ENCODE measurements around the gene GREB1. TPM values are rescaled to one million over a fixed set of nuclear protein-coding genes. Genes with fewer than 3 reads are reported as not detected.

Gene GREB1
- total and polyA plus RNA-seq, 2 donors (not counting 1 experiment from before 2014, with no cell fraction given) = 0.04 to 0.39 TPM

DNA sequence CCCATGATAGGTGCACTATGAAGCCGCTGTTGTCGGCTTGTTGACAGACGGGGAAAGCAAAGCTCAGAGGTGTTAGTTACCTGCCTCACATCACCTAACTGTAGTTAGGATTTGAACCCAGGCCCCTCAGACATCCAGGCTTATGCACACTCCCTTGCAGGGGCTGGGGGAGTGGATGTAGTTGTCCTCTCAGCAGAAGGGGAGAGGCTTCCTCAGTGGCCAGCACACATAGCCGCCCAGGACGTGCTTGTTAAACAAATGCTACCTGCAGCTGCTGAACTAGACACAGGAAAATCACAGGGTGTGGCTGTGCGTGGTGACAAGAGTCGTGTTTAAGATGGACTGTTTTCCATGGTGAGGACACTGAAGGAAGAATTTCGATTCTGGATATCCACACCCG, 39.2 kb downstream of the GREB1 start:
- H3K27ac Mint-ChIP-seq = no peak overlapping the region
- H3K4me1 Mint-ChIP-seq = no peaks in the 10 kb centered on the region
- ChIA-PET POLR2A (no interaction called here), CTCF (no interaction called here)
- H3K4me3 ChIP-seq (ENCODE audit: control extremely low read depth in 1 of 5, extremely low read depth in 1 of 5, insufficient read depth in 1 of 5, low read depth in 2 of 5, low read length in 4 of 5) = no peak overlapping the region
- TF ChIP-seq EZH2 (IDR thresholded peaks at IDR 0.05; ENCODE audit: borderline replicate concordance, insufficient read depth, low read depth, low read length, poor library complexity, severe bottlenecking) = no peak
- TF ChIP-seq, protein P1, sequence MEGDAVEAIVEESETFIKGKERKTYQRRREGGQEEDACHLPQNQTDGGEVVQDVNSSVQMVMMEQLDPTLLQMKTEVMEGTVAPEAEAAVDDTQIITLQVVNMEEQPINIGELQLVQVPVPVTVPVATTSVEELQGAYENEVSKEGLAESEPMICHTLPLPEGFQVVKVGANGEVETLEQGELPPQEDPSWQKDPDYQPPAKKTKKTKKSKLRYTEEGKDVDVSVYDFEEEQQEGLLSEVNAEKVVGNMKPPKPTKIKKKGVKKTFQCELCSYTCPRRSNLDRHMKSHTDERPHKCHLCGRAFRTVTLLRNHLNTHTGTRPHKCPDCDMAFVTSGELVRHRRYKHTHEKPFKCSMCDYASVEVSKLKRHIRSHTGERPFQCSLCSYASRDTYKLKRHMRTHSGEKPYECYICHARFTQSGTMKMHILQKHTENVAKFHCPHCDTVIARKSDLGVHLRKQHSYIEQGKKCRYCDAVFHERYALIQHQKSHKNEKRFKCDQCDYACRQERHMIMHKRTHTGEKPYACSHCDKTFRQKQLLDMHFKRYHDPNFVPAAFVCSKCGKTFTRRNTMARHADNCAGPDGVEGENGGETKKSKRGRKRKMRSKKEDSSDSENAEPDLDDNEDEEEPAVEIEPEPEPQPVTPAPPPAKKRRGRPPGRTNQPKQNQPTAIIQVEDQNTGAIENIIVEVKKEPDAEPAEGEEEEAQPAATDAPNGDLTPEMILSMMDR (IDR thresholded peaks at IDR 0.05) = no peak
- no peak overlapping the region for H3K9ac ChIP-seq (ENCODE audit: low read length)
- WGBS (ENCODE audit: insufficient coverage) = 91% methylated on average over 5 of the region's 9 CpGs
- no peak for ATAC-seq (ENCODE audit: low read depth)
- no peaks in the 10 kb centered on the region for H3K79me2 ChIP-seq (ENCODE audit: control insufficient read depth, insufficient read depth, low read length)
- no peaks in the 10 kb centered on the region for H3K4me1 ChIP-seq (ENCODE audit: control insufficient read depth in 2 of 2, insufficient read depth in 2 of 2, low read length in 2 of 2)
- DNase-seq = no peak
- intact Hi-C loops (cut with micrococcal nuclease) = no loop called here
- no peak overlapping the region for H2AFZ ChIP-seq (ENCODE audit: insufficient read depth, low read depth, low read length, poor library complexity, severe bottlenecking)
- H3K36me3 ChIP-seq (replicated peaks in 1 of 2; ENCODE audit: control extremely low read depth in 1 of 2, control insufficient read depth in 1 of 2, extremely low read depth in 1 of 2, insufficient read depth in 2 of 2, low read length in 1 of 2) = no peaks in the 10 kb centered on the region
- no peak overlapping the region for H3K27ac ChIP-seq (ENCODE audit: low read length in 2 of 2)
- peaks cover 0 to 3% (median 0%) of the 10 kb centered on the region in 4 experiments for H3K27me3 ChIP-seq (replicated peaks in 1 of 4; ENCODE audit: control extremely low read depth in 1 of 4, control insufficient read depth in 3 of 4, insufficient read depth in 4 of 4, low read length in 3 of 4)
- H4K20me1 ChIP-seq (ENCODE audit: control insufficient read depth, insufficient read depth, low read length, poor library complexity, severe bottlenecking) = no peaks in the 10 kb centered on the region
- no peaks in the 10 kb centered on the region for H3K9me3 ChIP-seq (ENCODE audit: control extremely low read depth in 1 of 3, control insufficient read depth in 2 of 3, insufficient read depth in 1 of 3, low read length in 2 of 3)
- no peak overlapping the region for H3K4me3 Mint-ChIP-seq
- H3K4me2 ChIP-seq (replicated peaks; ENCODE audit: low read depth, low read length, poor library complexity, severe bottlenecking) = no peak overlapping the region
- peaks cover 5% of the 10 kb centered on the region for H3K27me3 Mint-ChIP-seq
- no peaks in the 10 kb centered on the region for H3K9me3 Mint-ChIP-seq (ENCODE audit: insufficient read depth)

DNA sequence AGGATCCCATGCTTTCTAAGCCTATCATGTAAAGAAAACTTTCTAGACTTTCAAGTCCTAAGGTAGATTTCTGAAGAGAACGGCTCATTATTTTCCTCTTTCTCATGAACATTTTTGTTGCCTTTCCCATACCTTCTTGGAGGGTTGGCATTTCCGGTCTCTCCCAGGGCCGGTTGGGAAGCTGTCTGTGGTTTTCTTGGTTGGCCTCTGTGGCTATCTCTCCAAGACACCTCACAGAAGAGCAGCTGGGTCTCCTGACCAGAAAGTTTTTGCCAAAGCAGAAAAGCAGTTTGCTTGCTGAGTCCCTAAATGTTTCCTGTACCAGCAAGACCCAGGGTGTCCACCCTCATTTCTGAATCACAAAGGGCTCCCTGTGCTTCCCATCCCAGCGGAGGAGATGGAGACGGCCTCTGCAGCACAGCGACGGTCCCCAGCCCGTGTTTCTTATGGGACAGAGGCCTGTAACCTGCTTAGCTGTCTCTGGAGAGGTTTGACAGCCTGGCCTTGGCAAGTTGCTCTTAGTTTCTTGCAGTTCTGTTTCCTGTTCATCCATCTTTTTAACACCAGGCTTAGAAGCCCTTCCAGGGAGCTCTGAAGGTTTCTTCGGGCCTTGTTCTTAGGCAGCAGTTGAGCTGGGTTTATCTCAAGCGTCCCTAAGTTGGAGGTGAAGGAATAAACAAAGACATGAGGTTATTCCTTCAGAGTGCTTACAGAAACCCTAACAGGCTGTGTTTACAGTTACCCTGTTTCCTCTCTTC, 39.8 kb downstream of the GREB1 start:
- 95% methylated on average over 5 of the region's 10 CpGs for WGBS (ENCODE audit: insufficient coverage)
- POLR2A ChIA-PET = no interaction called here

More for the DNA sequence above, 39.8 kb downstream of the GREB1 start:
- Histone ChIP-seq H3K4me3 (ENCODE audit: control extremely low read depth in 1 of 5, extremely low read depth in 1 of 5, insufficient read depth in 1 of 5, low read depth in 2 of 5, low read length in 4 of 5) (no peak overlapping the region), H2AFZ (ENCODE audit: insufficient read depth, low read depth, low read length, poor library complexity, severe bottlenecking) (no peak overlapping the region), H3K4me1 (ENCODE audit: control insufficient read depth in 2 of 2, insufficient read depth in 2 of 2, low read length in 2 of 2) (no peaks in the 10 kb centered on the region), H3K9me3 (ENCODE audit: control extremely low read depth in 1 of 3, control insufficient read depth in 2 of 3, insufficient read depth in 1 of 3, low read length in 2 of 3) (no peaks in the 10 kb centered on the region), H3K79me2 (ENCODE audit: control insufficient read depth, insufficient read depth, low read length) (no peaks in the 10 kb centered on the region), H3K36me3 (replicated peaks in 1 of 2; ENCODE audit: control extremely low read depth in 1 of 2, control insufficient read depth in 1 of 2, extremely low read depth in 1 of 2, insufficient read depth in 2 of 2, low read length in 1 of 2) (no peaks in the 10 kb centered on the region), H4K20me1 (ENCODE audit: control insufficient read depth, insufficient read depth, low read length, poor library complexity, severe bottlenecking) (no peaks in the 10 kb centered on the region), H3K27me3 (replicated peaks in 1 of 4; ENCODE audit: control extremely low read depth in 1 of 4, control insufficient read depth in 3 of 4, insufficient read depth in 4 of 4, low read length in 3 of 4) (peaks cover 0 to 4% (median 0%) of the 10 kb centered on the region in 4 experiments), H3K4me2 (replicated peaks; ENCODE audit: low read depth, low read length, poor library complexity, severe bottlenecking) (no peak overlapping the region), H3K27ac (ENCODE audit: low read length in 2 of 2) (no peak overlapping the region), H3K9ac (ENCODE audit: low read length) (no peak overlapping the region)
- no peaks in the 10 kb centered on the region for H3K9me3 Mint-ChIP-seq (ENCODE audit: insufficient read depth)
- H3K4me3 Mint-ChIP-seq = no peak overlapping the region
- H3K4me1 Mint-ChIP-seq = no peaks in the 10 kb centered on the region
- intact Hi-C loops (cut with micrococcal nuclease) = no loop called here
- no peak overlapping the region for H3K27ac Mint-ChIP-seq
- ATAC-seq (ENCODE audit: low read depth) (no peak), DNase-seq (no peak)
- TF ChIP-seq, protein P1 (IDR thresholded peaks at IDR 0.05) = no peak
- TF ChIP-seq EZH2 (IDR thresholded peaks at IDR 0.05; ENCODE audit: borderline replicate concordance, insufficient read depth, low read depth, low read length, poor library complexity, severe bottlenecking) = no peak
- CTCF ChIA-PET = interaction anchor here (0.6 kb wide), 1 partner anchor 449 kb away, joined by 3 read pairs; no protein-coding TSS in a partner anchor
- H3K27me3 Mint-ChIP-seq = peaks cover 5% of the 10 kb centered on the region

All from B cell (primary cell).